ENCODE data around the gene TDRKH.

Gene TDRKH

DNA sequence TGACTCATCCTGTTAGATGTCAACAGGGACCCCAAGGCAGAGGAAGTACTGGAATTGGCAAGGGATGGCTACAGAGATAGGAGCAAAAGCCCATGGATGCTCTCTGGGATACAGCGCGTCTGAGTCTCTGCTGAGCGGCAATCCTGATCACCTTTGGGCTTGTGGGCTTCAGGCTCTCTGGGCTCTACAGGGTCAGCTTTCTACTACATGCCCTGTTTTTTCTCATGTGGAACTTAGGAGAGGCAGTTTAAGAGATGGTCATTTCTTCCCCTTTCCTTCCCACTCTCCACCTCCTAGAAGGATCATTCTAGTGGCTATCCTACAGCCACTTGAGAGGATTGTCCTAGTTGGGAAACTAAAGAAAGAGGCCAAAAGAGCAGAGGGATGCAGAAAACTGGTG lies 13.6 kb upstream of the TDRKH start:
- DNase-seq (ENCODE audit: low read depth, low spot score): no peak
- in situ Hi-C loops (cut with HindIII; ENCODE audit: low sequenced_read_pairs): no loop called here
- no peak for TF ChIP-seq CTCF (IDR thresholded peaks at IDR 0.05; ENCODE audit: low read depth, low read length)
- no peak overlapping the region for H3K4me3 ChIP-seq (ENCODE audit: low read depth, low read length)

DNA sequence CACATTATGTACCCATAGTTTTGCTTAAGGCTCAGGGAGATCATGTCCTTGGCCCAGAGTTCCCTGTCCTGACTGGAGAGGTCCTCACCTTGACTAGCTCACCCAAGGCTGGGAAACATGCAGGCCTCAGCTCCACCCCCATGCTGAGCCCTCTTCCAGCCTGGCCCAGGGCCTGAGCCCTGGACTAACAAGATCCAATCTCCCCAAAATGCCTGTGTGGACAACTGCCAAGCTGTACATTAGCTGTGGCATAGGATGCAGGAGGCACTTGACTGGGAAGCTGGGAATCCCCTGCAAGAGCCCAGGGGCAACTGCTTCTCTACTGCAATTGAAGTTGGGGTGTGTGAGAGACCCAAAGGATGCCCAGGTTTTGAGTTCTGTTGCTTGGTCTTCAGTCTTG lies 12.9 kb upstream of the TDRKH start:
- H3K4me3 ChIP-seq (ENCODE audit: low read depth, low read length): no peak overlapping the region
- in situ Hi-C loops (cut with HindIII; ENCODE audit: low sequenced_read_pairs): no loop called here
- no peak for DNase-seq (ENCODE audit: low read depth, low spot score)
- no peak for TF ChIP-seq CTCF (IDR thresholded peaks at IDR 0.05; ENCODE audit: low read depth, low read length)

GRCh38 chr1:151802372-151802771 lies 12.1 kb upstream of the TDRKH start:
- no peak for TF ChIP-seq CTCF (IDR thresholded peaks at IDR 0.05; ENCODE audit: low read depth, low read length)
- no peak for DNase-seq (ENCODE audit: low read depth, low spot score)
- H3K4me3 ChIP-seq (ENCODE audit: low read depth, low read length): no peak overlapping the region
- in situ Hi-C loops (cut with HindIII; ENCODE audit: low sequenced_read_pairs): no loop called here

DNA sequence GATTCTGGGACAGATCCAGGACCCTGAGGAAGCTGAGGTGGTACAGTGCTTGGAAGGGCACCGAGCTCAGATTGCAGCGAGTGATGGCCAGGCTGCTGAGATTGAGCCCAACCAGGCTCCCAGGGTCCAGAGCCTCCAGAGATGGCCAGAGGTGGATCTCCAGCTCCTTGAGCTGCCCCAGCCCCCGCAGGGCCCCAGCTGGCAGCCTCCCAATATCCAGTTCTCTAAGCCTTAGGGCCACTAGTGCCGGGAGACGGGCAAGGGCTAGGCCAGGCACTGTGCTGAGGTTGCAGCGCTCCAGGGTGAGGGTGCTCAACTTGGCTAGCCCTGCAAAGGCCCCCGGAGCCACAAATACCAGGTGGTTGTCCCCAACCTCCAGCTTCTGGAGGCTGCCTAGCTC lies 11.5 kb upstream of the TDRKH start:
- DNase-seq (ENCODE audit: low read depth, low spot score): no peak
- no peak overlapping the region for H3K4me3 ChIP-seq (ENCODE audit: low read depth, low read length)
- in situ Hi-C loops (cut with HindIII; ENCODE audit: low sequenced_read_pairs): no loop called here
- no peak for TF ChIP-seq CTCF (IDR thresholded peaks at IDR 0.05; ENCODE audit: low read depth, low read length)

DNA sequence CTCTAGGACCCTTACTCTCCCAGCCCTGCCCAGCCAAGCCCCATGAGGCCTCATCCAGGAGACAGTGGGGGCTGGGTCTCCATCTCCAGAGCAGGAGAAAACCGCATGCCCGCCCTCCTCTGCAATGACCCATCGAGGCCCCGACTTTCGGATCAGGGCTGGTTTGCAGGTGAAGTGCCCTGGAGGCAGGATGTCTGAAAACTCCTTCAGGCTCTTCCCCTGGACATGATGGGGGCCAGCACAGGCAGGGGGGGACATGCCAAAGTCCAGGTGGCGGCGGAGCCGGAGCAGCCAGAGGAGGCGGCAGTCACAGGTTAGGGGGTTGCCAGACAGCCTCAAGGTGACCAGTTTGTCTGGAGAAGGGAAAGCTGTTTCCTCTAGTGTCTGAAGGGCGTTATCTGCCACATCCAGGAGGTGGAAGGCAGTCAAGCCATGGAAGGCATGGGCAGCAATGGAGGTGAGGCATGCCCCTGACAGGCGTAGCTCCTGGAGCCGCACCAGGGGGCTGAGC lies 11.1 kb upstream of the TDRKH start:
- H3K4me3 ChIP-seq (ENCODE audit: low read depth, low read length): no peak overlapping the region

GRCh38 chr1:151800830-151801229 lies 10.5 kb upstream of the TDRKH start:
- in situ Hi-C loops (cut with HindIII; ENCODE audit: low sequenced_read_pairs): no loop called here
- DNase-seq (ENCODE audit: low read depth, low spot score): no peak
- TF ChIP-seq CTCF (IDR thresholded peaks at IDR 0.05; ENCODE audit: low read depth, low read length): no peak
- no peak overlapping the region for H3K4me3 ChIP-seq (ENCODE audit: low read depth, low read length)

More for the DNA sequence above, 11.1 kb upstream of the TDRKH start:
- in situ Hi-C loops (cut with HindIII; ENCODE audit: low sequenced_read_pairs): no loop called here
- TF ChIP-seq CTCF (IDR thresholded peaks at IDR 0.05; ENCODE audit: low read depth, low read length): no peak
- DNase-seq (ENCODE audit: low read depth, low spot score): no peak

All from astrocyte of the spinal cord (primary cell).